ENCODE results near the gene CCDC12.

DNA sequence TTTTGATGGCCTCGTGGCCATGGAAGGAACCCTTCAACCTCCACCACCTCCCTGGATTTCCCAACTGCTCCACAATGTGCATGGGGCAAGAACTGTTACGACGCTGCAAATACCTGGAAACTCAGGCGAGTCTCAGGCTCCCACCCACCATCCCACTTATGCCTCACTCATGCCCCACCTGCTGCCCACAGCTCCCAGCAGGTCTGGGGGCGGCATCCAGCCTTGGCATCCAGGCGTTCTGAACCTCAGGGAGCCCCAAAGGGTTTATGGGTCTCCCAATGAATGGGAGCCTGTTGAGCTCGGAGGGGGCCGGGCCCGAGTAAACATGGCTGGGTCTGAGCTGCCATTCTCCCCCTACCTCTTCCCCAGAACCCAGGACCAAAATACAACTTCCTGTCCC lies 101.0 kb downstream of the CCDC12 start:
- TF ChIP-seq, protein P1, sequence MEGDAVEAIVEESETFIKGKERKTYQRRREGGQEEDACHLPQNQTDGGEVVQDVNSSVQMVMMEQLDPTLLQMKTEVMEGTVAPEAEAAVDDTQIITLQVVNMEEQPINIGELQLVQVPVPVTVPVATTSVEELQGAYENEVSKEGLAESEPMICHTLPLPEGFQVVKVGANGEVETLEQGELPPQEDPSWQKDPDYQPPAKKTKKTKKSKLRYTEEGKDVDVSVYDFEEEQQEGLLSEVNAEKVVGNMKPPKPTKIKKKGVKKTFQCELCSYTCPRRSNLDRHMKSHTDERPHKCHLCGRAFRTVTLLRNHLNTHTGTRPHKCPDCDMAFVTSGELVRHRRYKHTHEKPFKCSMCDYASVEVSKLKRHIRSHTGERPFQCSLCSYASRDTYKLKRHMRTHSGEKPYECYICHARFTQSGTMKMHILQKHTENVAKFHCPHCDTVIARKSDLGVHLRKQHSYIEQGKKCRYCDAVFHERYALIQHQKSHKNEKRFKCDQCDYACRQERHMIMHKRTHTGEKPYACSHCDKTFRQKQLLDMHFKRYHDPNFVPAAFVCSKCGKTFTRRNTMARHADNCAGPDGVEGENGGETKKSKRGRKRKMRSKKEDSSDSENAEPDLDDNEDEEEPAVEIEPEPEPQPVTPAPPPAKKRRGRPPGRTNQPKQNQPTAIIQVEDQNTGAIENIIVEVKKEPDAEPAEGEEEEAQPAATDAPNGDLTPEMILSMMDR (IDR thresholded peaks at IDR 0.05; ENCODE audit: low read depth, low read length) = no peak
- TF ChIP-seq POLR2A (IDR thresholded peaks at IDR 0.05; ENCODE audit: extremely low read depth, insufficient read length) = no peak
- TF ChIP-seq, protein P2, sequence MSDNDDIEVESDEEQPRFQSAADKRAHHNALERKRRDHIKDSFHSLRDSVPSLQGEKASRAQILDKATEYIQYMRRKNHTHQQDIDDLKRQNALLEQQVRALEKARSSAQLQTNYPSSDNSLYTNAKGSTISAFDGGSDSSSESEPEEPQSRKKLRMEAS (IDR thresholded peaks at IDR 0.05; ENCODE audit: low read depth, low read length) = no peak
- no peak for TF ChIP-seq MYC (IDR thresholded peaks at IDR 0.05; ENCODE audit: low read depth, low read length)
